Hepatocyte (in vitro differentiated cells): ENCODE results near the gene TCEA3.

Source experiments
- EZH2 ChIP-seq: fragments of 200-600 bp; sonication (generic); IDR thresholded peaks from 2 replicates; pipeline ENCODE4 v1.6.1; 2016; ENCODE audit warnings: antibody characterized with exemption, mild to moderate bottlenecking, borderline replicate concordance
- EZH2phosphoT487 ChIP-seq: fragments of 200-600 bp; sonication (generic); IDR thresholded peaks from one replicate; pipeline ENCODE4 v1.6.1; 2018; ENCODE audit warnings: antibody characterized with exemption, mild to moderate bottlenecking, low read depth, moderate library complexity; ENCODE audit not compliant: unreplicated experiment, severe bottlenecking
- TF ChIP-seq, protein P1 (sequence below): fragments of 200-600 bp; sonication (generic); IDR thresholded peaks from 2 replicates; pipeline ENCODE4 v1.5.1; 2016; ENCODE audit warnings: antibody characterized with exemption, mild to moderate bottlenecking; ENCODE audit not compliant: poor library complexity

DNA sequence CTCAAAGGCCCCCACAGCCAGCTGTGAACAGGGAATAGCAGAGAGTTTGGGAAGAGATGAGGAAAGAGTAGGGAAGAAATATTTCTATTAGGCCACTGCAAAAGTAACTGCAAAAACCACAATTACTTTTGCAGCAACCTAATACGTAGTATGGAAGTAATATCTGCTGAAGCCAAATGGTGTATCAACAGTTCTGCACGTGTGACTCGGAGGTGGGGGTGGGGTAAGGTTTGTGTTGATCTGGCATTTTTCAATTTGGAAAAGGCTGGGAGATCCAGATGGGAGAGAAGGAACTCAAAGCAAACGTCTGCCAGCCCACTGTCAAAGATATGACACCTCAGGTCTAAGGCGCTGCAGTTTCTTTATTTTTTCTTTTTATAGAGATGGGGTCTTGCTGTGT is 43.8 kb downstream of the TCEA3 start:
- TF ChIP-seq, protein P1, sequence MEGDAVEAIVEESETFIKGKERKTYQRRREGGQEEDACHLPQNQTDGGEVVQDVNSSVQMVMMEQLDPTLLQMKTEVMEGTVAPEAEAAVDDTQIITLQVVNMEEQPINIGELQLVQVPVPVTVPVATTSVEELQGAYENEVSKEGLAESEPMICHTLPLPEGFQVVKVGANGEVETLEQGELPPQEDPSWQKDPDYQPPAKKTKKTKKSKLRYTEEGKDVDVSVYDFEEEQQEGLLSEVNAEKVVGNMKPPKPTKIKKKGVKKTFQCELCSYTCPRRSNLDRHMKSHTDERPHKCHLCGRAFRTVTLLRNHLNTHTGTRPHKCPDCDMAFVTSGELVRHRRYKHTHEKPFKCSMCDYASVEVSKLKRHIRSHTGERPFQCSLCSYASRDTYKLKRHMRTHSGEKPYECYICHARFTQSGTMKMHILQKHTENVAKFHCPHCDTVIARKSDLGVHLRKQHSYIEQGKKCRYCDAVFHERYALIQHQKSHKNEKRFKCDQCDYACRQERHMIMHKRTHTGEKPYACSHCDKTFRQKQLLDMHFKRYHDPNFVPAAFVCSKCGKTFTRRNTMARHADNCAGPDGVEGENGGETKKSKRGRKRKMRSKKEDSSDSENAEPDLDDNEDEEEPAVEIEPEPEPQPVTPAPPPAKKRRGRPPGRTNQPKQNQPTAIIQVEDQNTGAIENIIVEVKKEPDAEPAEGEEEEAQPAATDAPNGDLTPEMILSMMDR, result no peak
- TF ChIP-seq EZH2 (no peak), EZH2phosphoT487 (no peak)
